22Rv1 (cell line): ENCODE measurements around the gene TNFRSF18.

ENCODE experiments used
- H3K27ac ChIP-seq: fragments of 450-650 bp; 2 replicates; pipeline ENCODE4 v1.5.1; 2017
- CTCF ChIP-seq: fragments of 450-650 bp; IDR thresholded peaks from 2 replicates; pipeline ENCODE4 v1.5.1; 2017; ENCODE audit warnings: mild to moderate bottlenecking
- ZFX ChIP-seq: fragments of 450-650 bp; IDR thresholded peaks from 2 replicates; pipeline ENCODE4 v1.6.1; 2017; ENCODE audit warnings: antibody characterized with exemption, borderline replicate concordance

The TNFRSF18 gene

GRCh38 chr1:1157033-1157365 is 49.4 kb downstream of the TNFRSF18 start:
- no peak overlapping the region for H3K27ac ChIP-seq
- TF ChIP-seq ZFX (no peak), CTCF (no peak)

- H3K27ac ChIP-seq = no peak overlapping the region
- TF ChIP-seq ZFX (no peak), CTCF (no peak)
Observed at GRCh38 chr1:1156140-1157032, 50.0 kb downstream of the TNFRSF18 start.

- no peak overlapping the region for H3K27ac ChIP-seq
- no peak for TF ChIP-seq ZFX
- no peak for TF ChIP-seq CTCF
Observed at GRCh38 chr1:1155258-1155657, 51.1 kb downstream of the TNFRSF18 start.

GRCh38 chr1:1153874-1154273 is 52.5 kb downstream of the TNFRSF18 start:
- TF ChIP-seq CTCF = no peak
- no peak for TF ChIP-seq ZFX

More at GRCh38 chr1:1153874-1154273, 52.5 kb downstream of the TNFRSF18 start:
- no peak overlapping the region for H3K27ac ChIP-seq
